Stimulated activated CD8-positive, alpha-beta memory T cell treated with anti-CD3 and anti-CD28 coated beads, Interleukin-2, amount 100 ng/mL, for 48 hours (primary cell): Measurements from ENCODE around the gene IPO9.
A peak's percentile ranks its signal among the peaks of the same experiment; 100 is the strongest.
"Not testable (repeated sequence)": the region's sequence is repeated elsewhere in the genome, so short reads cannot be mapped to it uniquely, and the experiment has no call there.

Experiments
- DNase-seq, 2 donors: peaks; one replicate each; pipeline ENCODE4 v3.0.0-alpha.2; 2020; ENCODE audit warnings: low read depth in 2 of 2

The IPO9 gene

DNA sequence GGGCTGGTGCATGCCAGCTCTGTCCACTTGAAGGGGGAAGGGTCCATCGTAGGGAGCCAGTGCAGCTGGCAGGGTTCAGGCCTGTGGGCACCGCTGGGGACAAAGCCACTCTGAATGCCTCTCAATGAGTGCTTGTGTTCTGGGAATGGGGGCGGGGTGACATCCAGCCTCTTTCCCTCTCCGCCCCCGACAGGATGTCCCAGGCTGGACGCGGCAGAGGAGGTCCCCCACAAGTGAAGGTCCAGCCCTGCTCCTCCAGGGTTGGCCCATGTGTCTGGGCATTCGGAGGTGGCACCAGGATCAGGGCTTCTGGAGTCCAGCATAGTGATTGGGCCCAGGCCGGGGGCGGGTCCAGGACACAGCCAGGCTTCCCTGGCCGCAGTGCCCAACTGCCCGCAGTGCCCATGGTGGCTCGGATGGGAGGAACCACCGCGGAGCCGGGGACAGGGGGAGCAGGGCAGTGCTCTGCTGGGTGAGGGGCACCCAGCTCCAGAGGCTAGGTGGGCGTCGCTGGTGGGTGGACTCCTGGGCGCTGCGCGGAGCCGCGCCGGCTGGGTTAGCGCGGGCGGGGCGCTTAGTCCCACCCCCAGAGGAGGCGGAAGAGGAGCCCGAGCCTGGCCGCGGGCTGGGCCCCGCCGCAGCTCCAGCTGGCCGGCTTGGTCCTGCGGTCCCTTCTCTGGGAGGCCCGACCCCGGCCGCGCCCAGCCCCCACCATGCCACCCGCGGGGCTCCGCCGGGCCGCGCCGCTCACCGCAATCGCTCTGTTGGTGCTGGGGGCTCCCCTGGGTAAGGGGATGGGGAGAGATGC is 59.5 kb downstream of the IPO9 start, which contains the start of gene SHISA4:
SHISA4 (plus strand) TSS at position 617 of the 808 bp plus-strand sequence; CDS start at position 714, 97 bp downstream.
- DNase-seq: no peak

DNA sequence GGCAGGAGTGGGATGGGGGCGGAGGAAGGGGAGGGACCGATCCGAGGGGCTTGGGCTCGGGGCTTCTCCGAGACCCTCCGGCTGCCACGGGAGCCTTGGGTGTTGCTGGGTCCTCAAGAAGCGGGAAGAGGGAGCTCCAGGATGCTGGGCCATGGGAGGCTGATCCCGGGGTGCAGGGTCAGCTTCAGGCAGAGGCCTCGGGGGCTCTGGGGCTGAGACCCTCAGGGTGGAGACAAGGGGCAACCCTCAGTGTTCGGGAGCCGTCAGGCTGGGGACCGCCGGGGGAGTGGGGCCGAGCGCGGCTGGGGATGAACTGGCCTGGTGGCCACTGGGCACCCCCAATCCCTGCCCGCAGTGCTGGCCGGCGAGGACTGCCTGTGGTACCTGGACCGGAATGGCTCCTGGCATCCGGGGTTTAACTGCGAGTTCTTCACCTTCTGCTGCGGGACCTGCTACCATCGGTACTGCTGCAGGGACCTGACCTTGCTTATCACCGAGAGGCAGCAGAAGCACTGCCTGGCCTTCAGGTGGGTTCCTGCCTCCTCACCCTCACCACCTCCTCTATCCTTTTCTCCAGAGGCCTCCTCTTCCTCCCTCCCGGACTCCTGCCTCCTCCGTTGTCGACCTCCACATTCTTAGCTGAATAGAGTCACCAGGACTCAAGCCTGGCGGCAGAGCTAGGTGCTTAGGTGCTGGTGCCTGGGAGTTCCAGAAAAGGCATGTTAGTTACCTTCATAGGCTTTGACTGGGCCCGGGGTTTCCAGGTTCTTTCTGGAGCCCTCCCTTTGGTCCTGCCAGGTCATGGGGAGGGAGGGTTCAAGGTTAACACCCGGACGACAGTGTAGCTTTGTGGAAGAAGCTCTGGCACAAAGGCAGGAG is 60.4 kb downstream of the IPO9 start:
- no peak for DNase-seq

DNA sequence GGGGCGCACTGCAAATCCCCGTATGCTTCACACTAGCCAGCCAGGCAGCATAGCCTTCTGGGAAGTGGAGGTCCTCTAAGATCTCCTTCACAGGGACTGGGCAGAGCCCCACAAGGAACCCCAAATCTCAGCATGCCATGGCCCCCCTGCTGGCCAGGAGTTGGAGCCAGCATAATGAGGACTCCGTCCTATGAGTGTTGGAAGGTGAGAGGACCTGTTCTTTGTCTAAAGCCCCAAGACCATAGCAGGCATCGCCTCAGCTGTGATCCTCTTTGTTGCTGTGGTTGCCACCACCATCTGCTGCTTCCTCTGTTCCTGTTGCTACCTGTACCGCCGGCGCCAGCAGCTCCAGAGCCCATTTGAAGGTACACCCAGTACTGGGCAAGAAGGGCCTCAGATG is 61.3 kb downstream of the IPO9 start:
- no peak for DNase-seq

DNA sequence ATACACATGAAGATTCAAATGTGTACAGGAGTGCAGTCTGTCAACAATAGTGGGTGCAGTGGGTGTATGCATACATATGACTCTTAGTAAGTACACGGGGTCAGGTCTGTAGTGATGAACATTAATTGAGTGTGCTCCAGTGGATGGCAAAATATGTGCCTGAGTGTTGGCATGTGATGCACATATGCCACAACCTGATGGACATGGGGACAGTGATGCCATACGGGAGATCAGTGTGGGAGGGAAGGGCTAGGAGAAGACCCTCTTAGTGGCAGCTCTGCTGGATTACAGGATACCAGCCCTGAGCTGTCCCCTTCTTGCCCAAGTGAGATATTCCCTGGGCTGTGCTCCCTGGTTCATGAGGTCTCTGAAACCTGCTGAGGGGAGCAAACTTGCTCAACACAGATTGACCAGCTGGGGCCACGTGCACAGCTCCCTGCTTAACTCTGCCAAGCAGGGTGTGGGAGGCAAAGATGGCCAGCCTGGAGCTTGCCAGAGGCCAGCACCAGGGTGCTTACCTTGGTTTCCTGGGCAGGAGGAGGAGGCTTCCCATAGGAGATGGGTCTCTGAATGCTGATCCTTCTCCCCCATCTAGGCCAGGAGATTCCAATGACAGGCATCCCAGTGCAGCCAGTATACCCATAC is 62.0 kb downstream of the IPO9 start:
- no peak for DNase-seq

DNA sequence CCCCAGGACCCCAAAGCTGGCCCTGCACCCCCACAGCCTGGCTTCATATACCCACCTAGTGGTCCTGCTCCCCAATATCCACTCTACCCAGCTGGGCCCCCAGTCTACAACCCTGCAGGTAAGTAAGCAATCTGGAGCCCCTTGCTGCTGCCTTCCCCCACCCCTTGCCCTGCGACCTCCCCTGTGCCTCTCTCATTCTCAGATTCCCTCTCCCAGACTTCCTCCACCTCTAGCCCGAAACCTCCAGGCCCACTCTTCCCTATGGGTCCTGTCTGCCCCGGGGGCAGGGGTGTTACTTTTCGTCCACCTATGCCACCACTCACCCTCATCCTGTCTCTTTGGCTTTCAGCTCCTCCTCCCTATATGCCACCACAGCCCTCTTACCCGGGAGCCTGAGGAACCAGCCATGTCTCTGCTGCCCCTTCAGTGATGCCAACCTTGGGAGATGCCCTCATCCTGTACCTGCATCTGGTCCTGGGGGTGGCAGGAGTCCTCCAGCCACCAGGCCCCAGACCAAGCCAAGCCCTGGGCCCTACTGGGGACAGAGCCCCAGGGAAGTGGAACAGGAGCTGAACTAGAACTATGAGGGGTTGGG is 62.6 kb downstream of the IPO9 start:
- DNase-seq: no peak

DNA sequence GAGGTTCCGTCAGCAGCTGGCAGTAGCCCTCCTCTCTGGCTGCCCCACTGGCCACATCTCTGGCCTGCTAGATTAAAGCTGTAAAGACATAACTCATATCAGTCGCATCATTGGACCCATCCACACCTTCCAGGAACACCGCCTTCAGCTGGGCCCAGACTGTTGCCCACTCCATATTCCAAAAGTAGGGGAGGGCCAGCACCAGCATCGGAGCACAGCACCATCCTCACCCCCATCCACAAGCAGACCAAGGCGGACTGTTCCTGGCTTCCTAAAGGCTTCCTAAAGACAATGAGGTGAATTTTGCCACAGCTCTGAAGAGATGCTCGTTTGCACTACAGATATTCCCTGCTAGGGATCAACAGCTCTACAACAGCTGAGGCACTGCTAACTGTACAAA is 63.3 kb downstream of the IPO9 start:
- no peak for DNase-seq

DNA sequence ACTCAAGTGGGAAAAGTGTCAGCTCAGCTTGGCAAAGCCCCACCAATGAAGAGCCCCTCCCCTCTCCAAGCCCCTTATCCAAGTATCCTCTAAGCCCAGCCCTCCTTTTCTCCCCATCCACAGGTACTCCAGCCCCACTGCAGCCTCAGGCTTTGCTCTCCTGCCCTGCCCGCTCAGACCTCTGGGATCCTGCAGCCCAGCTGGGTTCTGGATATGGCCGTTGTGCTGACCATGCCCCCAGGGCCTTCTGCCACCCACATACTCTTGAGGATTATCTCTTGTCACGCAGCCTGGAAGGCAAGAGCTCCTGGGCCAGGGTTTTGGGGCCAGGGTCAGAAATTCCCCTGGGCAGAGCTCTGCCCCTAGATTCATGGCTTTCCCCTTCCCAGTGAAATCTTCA is 64.5 kb downstream of the IPO9 start:
- no peak for DNase-seq

DNA sequence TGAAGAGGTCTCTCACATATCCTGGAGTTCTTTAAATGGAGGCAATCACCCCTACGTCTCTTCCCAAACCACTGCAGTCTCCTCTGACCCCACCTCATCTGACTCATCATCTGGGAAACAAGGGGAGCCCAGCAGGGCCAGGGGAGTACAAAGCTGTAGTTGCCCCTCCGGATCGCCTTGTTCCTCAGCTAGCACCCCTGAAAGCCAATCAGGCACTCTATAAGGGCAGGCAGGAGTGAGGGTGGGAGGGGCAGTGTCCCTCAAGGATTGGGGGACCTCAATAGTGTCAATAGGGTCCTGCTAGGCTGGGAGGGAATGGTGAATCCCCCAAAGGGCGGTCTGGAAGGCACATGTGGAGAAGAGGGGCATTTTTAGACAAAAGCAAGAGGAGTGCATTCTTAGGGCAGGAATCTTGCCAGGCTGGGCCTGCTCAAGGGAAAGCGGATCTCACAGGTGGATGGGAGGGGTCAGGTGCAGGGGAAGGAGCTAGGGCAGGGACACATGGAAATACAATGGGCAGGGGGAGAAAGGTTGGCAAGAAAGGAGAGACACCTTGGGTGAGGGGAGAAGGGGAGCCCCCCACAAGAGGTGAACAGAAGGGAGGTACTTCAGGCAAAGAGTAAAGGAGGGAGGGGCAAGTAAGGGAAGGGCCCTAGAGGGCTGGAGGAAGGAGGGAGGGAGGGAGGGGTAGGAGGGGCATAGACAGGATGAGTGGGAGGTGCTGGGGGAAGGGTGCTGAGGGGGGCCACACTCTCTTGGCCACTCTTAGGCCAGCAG is 65.6 kb downstream of the IPO9 start:
- DNase-seq: no peak

DNA sequence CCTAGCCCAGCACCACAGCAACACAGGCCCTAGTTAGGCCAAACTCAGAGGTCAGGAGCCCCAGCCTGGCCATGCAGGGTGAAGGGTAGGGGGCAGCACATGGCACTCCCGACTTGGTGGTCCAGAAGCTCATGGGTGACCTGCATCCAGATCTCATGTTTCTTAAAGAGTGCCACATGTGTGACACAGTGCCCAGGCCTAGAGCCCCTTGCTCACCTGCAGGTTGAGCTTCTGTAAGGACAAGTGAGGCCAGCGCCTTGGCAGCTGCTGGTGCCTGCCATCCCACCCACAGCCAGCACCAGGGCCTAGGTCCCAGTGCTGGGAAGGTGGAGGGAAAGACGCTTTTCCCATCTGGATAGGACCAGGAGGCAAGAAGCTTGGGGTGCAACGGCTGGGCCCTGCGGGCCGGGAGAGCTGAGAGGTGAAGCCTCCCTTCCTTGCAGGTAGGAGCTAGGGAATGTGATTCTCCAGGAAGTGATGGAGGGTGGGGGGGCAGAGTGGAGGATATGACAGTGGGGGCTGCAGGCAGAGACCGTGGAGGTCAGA is 66.2 kb downstream of the IPO9 start:
- no peak for DNase-seq

DNA sequence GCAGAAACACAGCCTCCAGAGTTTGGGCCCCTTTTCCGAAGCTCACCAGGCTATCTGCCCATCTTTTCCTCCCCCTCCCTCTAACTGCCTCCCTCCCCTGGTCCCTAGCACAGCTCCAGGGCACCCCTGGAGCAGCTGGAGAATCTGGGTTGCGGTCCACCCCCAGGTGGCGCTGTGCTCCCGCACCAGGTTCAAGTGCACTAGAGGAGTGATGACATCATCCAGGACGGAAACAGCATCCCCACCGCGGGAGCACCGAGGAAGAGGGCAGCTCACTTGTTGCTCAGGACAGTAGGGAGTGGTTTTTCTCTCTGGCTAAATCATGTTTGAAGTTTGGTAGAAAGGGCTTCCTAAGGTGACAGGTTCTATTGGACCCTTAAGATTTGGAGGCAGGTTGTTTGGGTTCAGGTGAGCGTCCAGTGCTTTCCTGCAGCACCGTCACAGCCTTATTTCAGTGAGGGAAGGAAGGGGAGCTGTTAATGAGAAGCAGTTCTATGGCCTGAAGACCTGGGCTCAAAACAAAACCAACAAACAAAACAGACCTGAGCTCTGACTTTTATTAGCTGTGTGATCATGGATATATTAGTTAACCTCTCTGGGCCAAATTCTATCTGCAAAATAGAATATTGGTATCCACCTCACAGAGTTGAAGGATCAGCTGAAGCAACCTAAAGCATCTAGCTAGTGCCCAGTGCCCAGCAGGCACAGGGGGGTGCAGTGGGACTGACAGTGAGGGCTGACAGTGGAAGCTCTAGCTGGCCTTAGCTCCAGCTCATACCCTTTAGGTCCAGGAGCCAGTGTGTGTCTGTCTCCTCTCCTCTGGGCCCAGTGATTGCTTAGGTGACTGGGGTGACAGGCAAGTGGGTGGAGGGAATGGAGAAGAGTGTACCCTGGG is 67.2 kb downstream of the IPO9 start:
- peak; percentile 76 to 85 for DNase-seq

DNA sequence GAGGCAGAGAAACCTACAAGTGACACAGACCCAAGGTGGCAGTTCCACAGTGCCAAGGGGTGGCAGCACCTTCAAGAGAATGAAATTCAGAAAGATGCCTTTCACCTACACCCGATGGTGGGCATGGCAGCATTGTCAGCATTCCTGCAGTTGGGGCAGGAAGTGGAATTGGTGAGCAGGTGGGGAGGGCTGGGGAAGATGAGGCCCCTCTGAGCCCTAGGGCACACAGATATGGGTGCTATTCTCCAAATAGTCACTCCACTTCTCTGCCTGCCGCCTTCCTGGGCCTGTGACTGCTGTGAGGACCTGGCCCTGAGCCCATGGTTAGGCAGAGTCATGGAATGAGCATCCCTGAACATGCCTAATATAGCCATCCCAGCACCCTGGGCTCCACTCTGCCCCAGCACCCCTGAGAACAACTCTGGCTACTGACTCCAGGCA is 68.0 kb downstream of the IPO9 start:
- DNase-seq: no peak

DNA sequence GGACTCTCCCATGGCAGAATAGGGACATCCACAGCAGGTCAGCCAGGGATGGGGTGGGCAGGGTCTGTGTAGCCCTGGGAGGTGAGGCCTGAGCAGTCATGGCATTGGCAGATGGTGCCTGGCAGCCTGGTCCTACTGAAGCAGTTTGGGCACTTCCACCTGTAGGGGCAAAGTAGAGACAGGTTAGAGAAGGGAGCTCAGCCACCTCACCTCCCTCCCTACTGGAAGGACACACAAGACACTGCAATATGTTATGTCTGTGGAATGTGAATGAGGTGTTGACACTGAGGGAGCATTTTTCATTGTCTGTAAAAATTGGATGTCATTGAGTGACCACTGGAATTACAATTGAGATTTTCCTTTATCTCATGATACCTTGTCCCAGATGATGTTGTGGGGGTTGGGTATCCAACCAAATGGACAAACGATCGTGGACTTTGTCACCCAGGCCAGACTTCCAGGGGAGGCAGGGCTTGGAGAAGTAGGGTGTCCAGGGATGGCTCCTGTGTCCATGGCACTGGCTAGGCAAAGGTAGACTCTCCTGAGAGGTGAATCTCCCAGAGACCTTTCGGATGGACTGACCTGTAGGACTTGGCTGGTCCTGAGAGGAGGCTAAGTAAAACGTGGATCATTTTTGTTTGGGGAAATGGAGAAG is 69.4 kb downstream of the IPO9 start:
- DNase-seq: no peak

DNA sequence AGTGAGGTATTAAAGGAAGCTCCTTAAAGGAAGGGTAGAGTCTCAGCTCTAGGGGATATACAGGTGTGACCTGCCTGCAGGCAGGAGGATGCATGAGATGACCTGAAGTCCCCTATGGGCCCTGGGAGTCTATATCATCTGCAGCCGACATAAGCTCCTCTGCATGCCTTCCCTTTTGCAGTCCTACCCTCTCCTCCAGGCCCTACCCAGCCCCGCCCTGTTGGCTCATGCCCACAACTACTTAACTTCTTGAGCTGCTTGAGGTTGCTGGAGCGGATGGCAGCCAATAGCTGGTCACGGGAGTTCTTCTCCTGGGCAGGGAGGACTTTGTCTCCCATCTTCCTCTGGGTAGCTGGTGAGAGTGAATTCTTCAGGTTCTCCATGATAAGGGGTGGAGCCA is 70.0 kb downstream of the IPO9 start:
- DNase-seq: no peak

DNA sequence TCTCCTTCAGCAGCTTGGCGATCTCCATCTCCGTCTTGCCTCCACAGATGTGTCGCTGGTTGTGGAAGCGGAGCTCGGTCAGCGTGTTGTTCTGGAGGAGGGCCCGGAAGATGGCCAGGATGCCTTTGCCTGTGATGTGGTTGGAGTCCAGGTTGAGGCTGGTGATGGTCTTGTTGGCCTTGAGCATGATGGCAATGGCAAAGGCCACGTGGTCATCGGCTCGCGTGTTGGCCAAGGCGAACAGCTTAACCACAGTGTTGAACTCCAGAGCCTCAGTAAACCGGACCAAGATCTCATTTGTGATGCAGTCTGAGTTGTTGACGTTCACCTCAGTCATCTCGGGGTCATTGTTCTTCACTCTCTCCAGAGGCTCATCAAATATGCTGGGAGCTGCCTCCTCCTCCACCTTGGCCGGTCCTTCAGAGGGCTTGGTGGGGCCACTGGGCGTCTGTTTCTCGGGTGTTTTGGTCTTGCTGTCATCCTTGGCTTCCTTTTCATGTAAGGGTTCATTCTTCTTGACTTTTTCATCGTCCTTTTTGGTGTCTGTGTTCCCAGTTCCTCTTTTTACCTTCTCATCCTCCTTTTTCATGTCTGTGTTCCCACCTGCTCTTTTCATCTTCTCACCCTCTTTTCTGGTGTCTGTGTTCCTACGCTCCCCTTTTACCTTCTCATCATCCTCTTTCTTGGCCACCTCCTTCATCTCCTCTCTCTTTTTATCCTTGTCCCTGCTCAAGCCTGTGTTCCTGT is 70.9 kb downstream of the IPO9 start:
- DNase-seq: no peak

DNA sequence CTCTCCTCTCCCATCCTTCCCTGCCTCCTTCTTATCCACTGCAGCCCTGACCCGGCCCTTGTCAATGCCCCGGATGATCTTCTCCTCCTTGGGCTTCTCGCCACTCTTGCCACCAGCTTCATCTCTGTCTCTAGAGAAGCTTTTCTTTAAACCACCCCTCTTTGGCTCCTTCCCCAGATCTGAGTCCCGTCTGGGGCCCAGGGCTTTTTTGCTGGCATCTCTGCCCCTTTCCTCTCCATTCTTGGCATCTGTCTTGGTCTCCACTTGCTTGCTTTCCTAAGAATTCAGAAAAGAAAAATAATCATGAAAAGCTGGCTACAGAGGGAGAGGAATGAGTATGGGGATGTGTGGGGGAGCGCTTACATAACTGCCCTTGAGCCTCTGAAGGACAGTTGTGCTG is 71.5 kb downstream of the IPO9 start:
- DNase-seq: no peak

DNA sequence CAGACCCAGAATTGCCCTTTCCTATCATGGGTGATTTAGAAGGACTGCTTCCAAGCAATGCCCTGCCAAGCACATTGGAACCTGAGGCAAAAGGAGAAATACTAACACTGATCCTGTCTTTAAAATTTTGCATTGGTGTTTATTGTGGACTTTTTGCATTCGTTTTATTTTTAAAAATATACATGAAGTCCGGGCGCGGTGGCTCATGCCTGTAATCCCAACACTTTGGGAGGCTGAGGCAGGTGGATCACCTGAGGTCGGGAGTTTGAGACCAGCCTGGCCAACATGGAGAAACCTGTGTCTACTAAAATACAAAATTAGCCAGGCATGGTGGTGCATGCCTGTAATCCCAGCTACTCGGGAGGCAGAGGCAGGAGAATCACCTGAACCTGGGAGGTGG is 72.1 kb downstream of the IPO9 start:
- DNase-seq: not testable (repeated sequence)

DNA sequence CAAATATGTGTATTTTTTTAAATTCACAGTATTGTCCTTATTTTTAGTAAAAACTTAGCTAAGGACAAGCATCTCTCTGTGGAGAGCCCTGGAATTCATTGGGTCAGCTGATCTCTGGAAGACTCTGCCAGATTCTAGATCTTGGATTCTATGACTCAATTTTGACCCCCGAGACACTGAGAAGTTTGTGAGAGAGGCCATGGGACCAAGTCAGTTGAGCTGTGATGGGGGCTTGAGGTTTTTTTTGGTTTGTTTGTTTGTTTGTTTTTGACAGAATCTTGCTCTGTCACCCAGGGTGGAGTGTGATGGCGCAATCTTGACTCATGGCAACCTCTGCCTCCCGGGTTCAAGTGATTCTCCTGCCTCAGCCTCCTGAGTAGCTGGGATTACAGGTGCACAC is 73.2 kb downstream of the IPO9 start:
- DNase-seq: no peak

DNA sequence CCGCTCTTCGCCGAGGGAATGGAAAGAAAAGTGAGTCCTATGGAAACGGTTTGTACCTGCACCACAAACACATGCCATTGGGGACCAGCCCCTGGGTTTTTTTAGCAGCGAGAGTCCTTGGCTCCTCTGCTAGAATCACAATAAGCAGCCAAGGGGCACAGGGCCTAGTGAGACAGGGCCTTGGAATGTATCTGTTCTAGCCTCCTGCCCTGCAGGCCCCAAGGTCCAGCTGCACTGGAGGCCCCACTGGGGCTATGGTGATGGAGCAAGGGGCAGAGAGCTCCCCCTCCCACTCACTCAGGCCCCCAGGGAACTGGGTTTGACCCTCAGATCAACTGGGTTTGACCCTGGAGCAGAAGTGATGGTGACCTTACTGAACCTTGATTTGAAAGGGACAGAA is 74.2 kb downstream of the IPO9 start:
- DNase-seq: no peak

DNA sequence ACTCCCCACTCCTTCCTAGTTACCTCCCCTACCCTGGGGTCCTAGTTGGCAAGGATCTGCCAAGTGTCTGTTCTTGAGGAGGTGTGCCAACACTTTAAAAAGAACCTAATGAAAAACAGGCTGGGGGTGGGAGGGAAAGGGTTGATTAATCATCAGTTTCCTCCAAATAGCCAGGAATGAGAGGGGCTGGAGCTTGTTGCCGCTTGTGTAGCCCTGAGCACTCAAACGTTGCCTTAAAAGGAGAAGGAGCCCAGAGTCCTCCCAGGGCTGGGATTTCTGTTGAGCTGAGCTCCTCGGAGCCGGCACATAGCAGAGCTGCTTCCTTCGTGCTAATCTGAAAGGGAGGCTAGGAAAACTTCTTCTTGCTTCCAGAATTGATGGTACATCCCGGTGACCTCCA is 75.6 kb downstream of the IPO9 start:
- no peak for DNase-seq
